HAP-1 (cell line): Measurements from ENCODE around the gene TRAK1.

Source experiments
- DNase-seq, 2 experiments: peaks; one replicate each; pipeline ENCODE4 v3.0.0-alpha.2; 2016 to 2020; ENCODE audit warnings: low spot score in 2 of 2
- H3K27me3 ChIP-seq: fragments of 250-450 bp; sonication (Bioruptor Pico); 2 replicates; pipeline ENCODE4 v1.5.1; 2020; ENCODE audit warnings: low read depth, mild to moderate bottlenecking, moderate library complexity
- H3K36me3 ChIP-seq: fragments of 250-450 bp; sonication (Bioruptor Pico); replicated peaks from 2 replicates; pipeline ENCODE4 v1.5.1; 2020; ENCODE audit warnings: mild to moderate bottlenecking
- H3K4me1 ChIP-seq: fragments of 250-450 bp; sonication (Bioruptor Pico); 2 replicates; pipeline ENCODE4 v1.5.1; 2020; ENCODE audit warnings: mild to moderate bottlenecking
- H3K4me3 ChIP-seq: fragments of 250-450 bp; sonication (Bioruptor Pico); 2 replicates; pipeline ENCODE4 v1.5.1; 2020; ENCODE audit warnings: mild to moderate bottlenecking, moderate library complexity
- H3K9me3 ChIP-seq: fragments of 250-450 bp; sonication (Bioruptor Pico); 2 replicates; pipeline ENCODE4 v1.5.1; 2020; ENCODE audit warnings: mild to moderate bottlenecking, moderate library complexity
- in situ Hi-C: fragments of 300-500 bp; cut with MboI; formaldehyde crosslinking; loops from 3 replicates; pipeline ENCODE4 v1.14.3; 2020; ENCODE audit warnings: low sequenced_read_pairs, inconsistent platforms, mixed read lengths

The TRAK1 gene

DNA sequence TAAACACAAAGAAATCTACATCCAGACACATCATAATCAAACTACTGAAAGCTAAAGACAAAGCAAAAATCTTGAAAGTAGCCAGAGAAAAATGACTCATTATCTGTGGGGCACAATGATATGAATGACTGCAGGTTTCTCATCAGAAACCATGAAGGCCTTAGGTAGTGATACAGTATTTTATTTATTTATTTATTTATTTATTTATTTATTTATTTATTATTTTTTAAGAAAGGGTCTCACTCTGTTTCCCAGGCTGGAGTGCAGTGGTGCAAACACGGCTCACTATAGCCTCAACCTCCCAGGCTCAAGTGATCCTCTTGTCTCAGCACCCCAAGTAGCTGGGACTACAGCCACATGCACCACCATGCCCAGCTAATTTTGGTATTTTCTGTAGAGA, 159.6 kb downstream of the TRAK1 start:
- no peaks in the 10 kb centered on the region for H3K4me1 ChIP-seq
- peaks cover 40% of the 10 kb centered on the region for H3K27me3 ChIP-seq
- no peaks in the 10 kb centered on the region for H3K9me3 ChIP-seq
- H3K36me3 ChIP-seq, result no peaks in the 10 kb centered on the region
- no peak for DNase-seq
- H3K4me3 ChIP-seq, result no peak overlapping the region
- in situ Hi-C loops, result no loop called here

DNA sequence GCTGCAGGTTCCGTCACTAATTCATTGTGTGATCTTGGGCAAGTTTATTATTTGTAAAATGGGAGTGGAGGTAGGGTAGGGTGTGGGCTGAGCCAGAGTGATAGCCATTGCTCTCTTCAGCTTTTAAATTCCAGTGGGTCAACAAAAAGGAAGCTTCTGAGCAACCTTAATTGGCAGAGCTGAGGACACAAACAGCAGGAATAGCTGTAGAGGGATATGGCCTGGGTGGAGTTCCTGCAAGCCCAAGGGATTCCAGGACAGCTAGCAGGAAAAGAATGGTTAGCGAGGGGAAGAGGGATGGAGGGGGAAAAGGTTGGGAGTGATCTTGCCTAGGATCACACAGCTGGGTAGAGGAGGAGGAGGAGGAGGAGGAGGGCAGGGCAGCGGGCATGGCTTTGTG, 163.4 kb downstream of the TRAK1 start:
- Histone ChIP-seq H3K9me3 (no peaks in the 10 kb centered on the region), H3K4me3 (no peak overlapping the region), H3K4me1 (no peaks in the 10 kb centered on the region), H3K27me3 (peaks cover 34% of the 10 kb centered on the region), H3K36me3 (no peaks in the 10 kb centered on the region)
- in situ Hi-C loops, result no loop called here
- no peak for DNase-seq

DNA sequence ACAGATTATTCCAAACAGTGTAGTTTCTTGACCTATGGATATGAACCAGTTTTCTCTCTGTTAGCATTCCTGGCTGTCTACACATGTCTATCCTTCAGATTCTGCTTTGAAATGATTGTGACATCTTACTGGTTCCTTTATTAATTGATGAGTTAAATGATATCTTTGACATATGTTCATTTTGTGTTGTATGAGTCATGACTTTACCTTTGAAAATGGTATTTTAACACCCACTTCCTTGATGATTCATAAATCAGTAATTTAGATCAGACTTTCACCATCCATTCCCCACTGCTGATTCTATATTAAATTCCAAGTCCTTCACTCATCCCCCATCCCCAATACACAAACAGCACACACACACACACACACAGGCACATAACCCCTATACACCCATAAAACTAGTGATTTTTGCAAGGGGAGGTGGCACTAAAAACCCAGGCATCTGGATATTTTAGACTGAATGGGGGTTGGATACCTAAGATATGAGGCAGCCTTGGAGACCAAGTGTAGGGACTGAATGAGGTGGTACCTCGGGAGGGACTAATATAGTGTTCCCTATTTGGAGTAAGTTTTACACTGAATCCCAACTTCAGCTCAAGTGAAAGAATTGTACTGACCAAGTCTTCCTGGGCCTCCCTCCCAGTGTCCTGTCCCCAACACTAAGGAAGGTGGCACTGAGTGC, 165.1 kb downstream of the TRAK1 start:
- Histone ChIP-seq H3K9me3 (no peaks in the 10 kb centered on the region), H3K36me3 (no peaks in the 10 kb centered on the region), H3K4me3 (no peak overlapping the region), H3K4me1 (no peaks in the 10 kb centered on the region), H3K27me3 (peaks cover 46% of the 10 kb centered on the region)
- in situ Hi-C loops, result no loop called here
- no peak for DNase-seq

DNA sequence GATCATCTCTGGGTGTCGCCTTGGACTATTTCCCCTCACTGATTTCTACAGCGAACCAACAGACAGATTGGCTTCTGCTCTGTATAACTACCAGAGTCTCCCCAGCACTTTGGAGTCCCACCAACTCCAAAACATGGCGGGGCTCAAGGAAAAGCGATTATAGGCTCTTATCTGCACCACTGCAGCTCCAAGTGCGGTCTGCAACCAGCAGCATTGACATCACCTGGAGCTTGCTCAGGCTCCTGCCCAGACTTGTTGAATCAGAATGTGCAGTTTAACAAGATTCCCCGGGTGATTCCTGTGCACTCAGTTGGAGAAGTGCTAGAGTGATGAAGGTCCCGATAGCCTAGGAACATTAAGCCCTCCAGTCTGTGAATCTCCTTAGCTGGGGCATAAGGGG, 165.8 kb downstream of the TRAK1 start:
- no peaks in the 10 kb centered on the region for H3K9me3 ChIP-seq
- in situ Hi-C loops, result no loop called here
- no peak for DNase-seq
- H3K36me3 ChIP-seq, result no peaks in the 10 kb centered on the region
- no peaks in the 10 kb centered on the region for H3K4me1 ChIP-seq
- no peak overlapping the region for H3K4me3 ChIP-seq
- peaks cover 49% of the 10 kb centered on the region for H3K27me3 ChIP-seq

DNA sequence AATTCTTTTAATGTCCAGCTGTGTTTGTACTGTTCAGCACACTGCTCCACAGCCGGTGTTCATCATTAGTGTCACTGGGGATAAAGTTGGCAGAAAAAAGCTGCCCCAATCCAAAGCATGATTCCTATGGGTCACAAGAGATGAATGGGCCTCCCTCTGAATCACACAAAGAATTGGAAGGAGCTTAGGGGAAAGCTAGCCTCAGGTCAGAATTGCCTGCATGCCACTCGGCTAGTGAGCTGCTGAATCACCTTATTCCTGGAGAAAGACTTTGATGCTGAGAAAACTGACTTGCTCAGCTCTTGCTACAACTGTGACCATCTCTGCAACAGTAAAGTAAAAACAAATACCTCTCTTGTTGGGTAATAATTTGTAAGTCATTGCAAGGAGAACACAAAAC, 171.4 kb downstream of the TRAK1 start:
- no peak overlapping the region for H3K4me3 ChIP-seq
- in situ Hi-C loops, result no loop called here
- no peaks in the 10 kb centered on the region for H3K36me3 ChIP-seq
- no peaks in the 10 kb centered on the region for H3K4me1 ChIP-seq
- peaks cover 57% of the 10 kb centered on the region for H3K27me3 ChIP-seq
- H3K9me3 ChIP-seq, result no peaks in the 10 kb centered on the region
- no peak for DNase-seq

DNA sequence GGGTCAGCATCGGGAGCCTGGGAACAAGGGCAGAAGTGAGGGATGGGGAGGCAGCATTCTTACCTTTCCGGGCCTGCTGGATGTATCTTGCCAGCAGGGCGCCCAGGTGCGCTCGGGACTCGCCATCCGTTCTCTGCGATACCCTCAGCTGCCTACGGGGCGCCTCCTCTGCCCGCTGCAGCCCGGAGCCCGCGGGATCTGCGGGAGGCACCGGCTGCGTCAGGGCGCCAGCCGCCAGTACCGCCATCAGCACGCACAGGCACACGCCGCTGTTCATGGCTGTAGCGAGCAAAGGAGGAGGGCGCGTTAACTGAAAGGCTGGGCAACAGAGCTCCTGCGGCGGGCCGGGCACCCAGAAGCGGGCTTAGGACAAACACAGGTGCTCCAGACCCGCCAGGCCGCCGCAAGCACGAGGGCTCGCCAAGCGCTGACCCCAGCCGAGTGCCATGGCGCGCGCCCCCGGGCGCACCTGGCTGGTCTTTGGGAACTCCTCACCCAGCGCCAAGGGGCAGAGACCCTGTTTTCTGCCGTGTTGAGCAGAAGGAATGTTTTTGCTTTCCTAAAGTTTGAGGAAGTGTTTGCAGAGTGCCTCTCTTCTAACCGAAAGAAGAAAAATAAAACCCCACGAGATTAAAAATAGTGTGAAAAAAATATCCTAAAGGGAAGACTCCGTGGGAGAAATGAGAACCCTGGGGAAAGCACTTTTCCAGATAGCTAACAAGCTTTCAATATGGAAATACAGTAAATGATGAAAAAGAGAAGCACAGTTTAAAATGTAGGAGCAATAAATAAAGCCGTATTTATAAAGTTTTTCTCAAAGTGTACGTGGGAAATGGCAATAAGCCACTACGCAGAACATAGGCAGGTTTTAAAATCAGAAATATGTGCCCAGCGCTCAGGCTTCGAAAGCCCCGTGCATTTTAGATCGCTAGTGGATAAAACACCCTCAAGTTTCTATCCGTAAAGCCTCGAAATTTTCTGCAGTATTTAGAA, 172.5 kb downstream of the TRAK1 start:
- DNase-seq, result no peak
- no peaks in the 10 kb centered on the region for H3K36me3 ChIP-seq
- no peaks in the 10 kb centered on the region for H3K9me3 ChIP-seq
- peaks cover 54% of the 10 kb centered on the region for H3K27me3 ChIP-seq
- no peak overlapping the region for H3K4me3 ChIP-seq
- H3K4me1 ChIP-seq, result no peaks in the 10 kb centered on the region
- in situ Hi-C loops, result no loop called here

DNA sequence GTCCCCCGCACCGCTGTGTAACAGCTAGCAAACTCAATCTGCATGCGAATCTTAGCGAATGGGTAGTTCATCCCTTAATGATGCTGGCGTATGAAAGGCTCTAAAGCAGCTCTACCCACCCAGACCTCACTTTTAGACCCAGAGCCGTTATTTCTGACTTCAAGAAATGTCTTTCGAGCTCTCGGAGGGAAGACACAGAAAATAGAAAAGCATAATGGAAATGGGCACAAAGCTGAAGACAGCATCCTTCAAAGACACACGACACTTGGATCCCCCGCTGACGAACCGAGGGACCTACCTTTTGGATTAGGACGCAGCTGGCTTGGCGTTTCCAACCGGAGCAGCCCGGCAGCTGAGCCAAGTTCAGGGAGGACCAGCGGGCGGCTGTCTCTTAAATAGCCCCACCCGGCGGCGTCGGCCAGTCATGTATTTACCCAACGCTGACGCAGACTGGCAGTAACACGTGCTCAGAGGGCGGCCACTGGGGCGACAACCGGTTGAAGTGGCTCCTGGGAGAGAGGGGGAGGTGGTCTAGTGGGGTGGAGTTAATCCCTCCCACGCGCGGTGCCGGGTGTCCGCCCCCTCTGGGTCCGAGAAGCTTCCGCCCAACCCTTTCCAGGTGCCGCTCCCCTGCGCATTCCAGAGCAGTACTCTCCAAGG, 173.4 kb downstream of the TRAK1 start:
- no peaks in the 10 kb centered on the region for H3K9me3 ChIP-seq
- H3K4me1 ChIP-seq, result no peaks in the 10 kb centered on the region
- H3K36me3 ChIP-seq, result no peaks in the 10 kb centered on the region
- in situ Hi-C loops, result no loop called here
- H3K27me3 ChIP-seq, result peaks cover 54% of the 10 kb centered on the region
- peak in 1 of 2 experiments; percentile 11 for DNase-seq
- no peak overlapping the region for H3K4me3 ChIP-seq

DNA sequence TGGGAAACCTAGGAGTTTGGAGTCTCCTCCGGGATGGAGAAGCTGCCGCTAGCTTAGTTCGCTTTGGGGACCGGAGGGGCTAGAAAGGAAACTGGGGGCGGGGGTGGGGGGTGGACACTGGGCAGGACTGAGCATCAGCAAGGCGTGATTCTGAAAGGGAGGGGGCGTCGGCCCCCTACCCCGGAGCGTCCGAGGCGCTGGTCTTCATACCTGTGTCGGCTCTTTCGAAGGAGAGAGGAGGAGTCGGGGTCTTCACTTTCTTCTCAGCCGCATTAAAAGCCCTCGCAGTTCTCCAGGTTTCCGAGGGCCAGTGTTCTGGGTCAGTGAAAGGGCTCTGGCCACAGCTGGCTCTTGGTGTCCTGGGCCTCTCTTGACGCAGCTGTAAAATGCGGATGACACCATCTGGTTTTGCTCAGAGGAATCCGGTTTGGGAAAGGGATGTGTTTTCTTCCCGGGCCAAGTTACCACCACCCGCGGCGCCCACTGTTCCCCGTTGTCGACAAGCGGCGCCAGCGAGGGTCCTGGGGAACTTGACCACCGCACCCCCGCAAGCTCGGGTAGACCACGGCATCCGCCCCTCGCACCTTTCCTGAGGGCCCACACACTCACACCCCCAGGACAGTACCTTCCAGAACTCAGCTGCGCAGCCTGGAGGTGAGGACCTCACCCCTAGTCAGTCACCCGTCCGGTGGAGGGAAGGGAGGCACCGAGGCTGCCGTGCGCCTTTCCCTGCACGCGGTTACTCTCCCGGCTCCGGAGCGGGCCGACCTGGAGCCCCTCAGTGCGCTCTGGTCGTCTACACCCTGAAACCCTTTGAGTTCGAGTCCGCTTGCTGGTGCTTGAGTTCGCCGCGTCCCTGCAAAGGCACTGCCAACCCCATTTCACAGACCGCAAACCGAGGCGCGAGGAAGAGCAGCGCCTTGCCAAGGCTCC, 174.2 kb downstream of the TRAK1 start:
- no peaks in the 10 kb centered on the region for H3K9me3 ChIP-seq
- peaks cover 51% of the 10 kb centered on the region for H3K27me3 ChIP-seq
- H3K4me3 ChIP-seq, result no peak overlapping the region
- H3K4me1 ChIP-seq, result no peaks in the 10 kb centered on the region
- in situ Hi-C loops, result no loop called here
- H3K36me3 ChIP-seq, result no peaks in the 10 kb centered on the region
- DNase-seq, result no peak

DNA sequence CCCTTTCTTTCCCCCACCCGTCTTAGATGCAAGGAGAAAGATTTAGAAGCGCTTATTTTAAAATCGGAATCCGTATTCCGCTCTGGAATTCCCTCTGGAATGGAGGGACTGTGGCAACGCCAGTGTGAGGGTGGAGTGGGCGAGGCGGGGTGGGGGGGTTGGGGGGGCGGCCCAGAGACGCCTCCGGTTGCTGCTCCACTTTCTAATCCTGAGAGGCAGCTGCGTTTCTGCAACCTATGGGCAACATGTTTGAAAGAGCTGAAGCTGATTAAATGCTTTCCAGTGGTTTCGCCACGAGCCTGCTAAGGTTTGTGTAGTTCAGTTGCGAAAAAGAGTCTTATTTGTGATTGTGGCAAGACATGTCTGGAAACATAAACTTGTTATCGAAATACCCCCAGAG, 174.9 kb downstream of the TRAK1 start, which contains the start of gene CCK:
Gene CCK, minus strand, starts transcription at position 101 of the 400 bp plus-strand sequence. CDS start 2,555 bp downstream, outside the sequence.
- H3K27me3 ChIP-seq, result peaks cover 46% of the 10 kb centered on the region
- H3K4me3 ChIP-seq, result no peak within 1 kb of the TSS
- in situ Hi-C loops, result no loop called here
- no peak for DNase-seq
- H3K36me3 ChIP-seq, result no peaks in the 10 kb centered on the region
- H3K9me3 ChIP-seq, result no peaks in the 10 kb centered on the region
- no peaks in the 10 kb centered on the region for H3K4me1 ChIP-seq

DNA sequence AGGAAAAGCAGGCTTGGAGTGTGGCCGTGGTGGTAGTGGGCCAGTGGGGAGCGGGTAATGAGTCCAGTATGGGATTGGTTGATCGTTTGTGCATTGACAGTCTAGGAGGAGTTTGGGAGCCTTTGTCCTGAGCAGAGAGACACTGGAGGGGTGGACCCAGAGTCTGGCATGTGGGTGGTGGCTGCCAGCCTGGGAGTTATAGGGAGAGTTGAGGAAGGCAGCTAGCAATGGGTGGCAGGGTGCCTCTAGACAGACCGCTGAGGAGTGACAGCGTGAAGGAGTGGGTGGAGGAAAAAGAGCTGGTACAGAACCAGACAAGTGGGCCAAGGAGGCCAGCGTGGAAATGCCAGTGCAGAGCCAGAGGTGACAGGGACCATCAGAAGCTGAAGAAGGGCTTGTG, 176.7 kb downstream of the TRAK1 start:
- H3K36me3 ChIP-seq, result no peaks in the 10 kb centered on the region
- no peaks in the 10 kb centered on the region for H3K9me3 ChIP-seq
- H3K4me1 ChIP-seq, result no peaks in the 10 kb centered on the region
- DNase-seq, result no peak
- H3K4me3 ChIP-seq, result no peak overlapping the region
- H3K27me3 ChIP-seq, result peaks cover 35% of the 10 kb centered on the region
- in situ Hi-C loops, result no loop called here

DNA sequence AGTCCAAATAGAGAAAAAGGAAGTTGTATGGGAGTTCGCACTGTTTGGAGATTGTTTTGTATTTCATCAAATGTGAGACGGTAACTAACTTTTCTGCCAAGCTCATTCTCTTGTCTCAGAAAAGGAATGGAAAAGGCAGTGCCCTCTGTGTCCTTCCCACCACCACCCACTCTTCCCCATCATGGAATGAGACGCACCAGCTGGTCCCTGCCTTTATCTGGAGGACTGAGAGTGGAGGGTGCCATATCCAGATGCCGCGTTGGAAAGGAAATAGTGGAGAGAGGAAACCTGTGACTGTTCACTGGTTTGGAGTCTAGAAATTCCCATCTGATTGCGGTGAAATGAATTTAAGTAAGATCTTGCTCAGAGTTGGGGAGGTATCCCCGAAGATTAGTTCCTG, 178.5 kb downstream of the TRAK1 start:
- no peak for DNase-seq
- H3K4me1 ChIP-seq, result no peaks in the 10 kb centered on the region
- H3K36me3 ChIP-seq, result no peaks in the 10 kb centered on the region
- no peak overlapping the region for H3K4me3 ChIP-seq
- no peaks in the 10 kb centered on the region for H3K9me3 ChIP-seq
- peaks cover 18% of the 10 kb centered on the region for H3K27me3 ChIP-seq
- in situ Hi-C loops, result no loop called here

DNA sequence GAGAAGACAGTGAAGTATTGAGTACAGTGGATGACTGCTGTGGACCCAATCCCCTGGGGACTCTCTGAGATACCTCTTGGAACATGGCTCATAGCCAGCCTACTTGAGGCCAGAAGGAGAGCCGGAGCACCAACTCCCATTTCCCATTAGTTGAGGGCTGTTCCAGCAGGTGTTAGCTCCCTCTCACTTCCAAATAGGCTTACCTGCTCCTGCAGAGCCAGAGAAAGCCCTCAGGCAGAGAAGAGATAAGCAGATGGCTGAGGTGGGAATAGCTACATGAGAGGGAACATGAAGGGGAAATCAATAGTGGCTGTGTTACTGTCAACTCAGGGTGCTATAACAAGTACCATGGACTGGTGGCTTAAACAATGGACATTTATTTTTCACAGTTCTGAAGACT, 179.4 kb downstream of the TRAK1 start:
- Histone ChIP-seq H3K9me3 (no peaks in the 10 kb centered on the region), H3K4me1 (no peaks in the 10 kb centered on the region), H3K36me3 (no peaks in the 10 kb centered on the region), H3K4me3 (no peak overlapping the region), H3K27me3 (peaks cover 11% of the 10 kb centered on the region)
- in situ Hi-C loops, result no loop called here
- DNase-seq, result no peak

DNA sequence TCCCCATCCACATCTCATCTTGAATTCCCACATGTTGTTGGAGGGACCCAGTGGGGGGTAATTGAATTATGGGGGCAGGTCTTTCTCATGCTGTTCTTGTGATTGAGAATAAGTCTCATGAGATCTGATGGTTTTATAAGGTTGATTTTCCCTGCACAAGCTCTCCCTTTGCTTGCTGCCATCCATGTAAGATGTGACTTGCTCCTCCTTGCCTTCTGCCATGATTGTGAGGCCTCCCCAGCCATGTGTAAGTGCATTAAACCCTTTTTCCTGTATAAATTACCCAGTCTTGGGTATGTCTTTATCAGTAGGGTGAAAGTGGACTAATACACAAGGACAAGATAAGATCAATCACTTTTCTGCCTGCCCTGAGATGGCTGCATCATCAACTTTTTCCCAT, 180.6 kb downstream of the TRAK1 start:
- Histone ChIP-seq H3K4me3 (no peak overlapping the region), H3K36me3 (no peaks in the 10 kb centered on the region), H3K27me3 (peaks cover 7% of the 10 kb centered on the region; the same call in 1 of the 2 replicates), H3K4me1 (no peaks in the 10 kb centered on the region), H3K9me3 (no peaks in the 10 kb centered on the region)
- in situ Hi-C loops, result no loop called here
- DNase-seq, result no peak
